ENCODE results near the gene CTDP1. TPM values are rescaled to one million over a fixed set of nuclear protein-coding genes. Genes with fewer than 3 reads are reported as not detected.
A peak's percentile ranks its signal among the peaks of the same experiment; 100 is the strongest.
"Not testable (repeated sequence)": the region's sequence is repeated elsewhere in the genome, so short reads cannot be mapped to it uniquely, and the experiment has no call there.

The CTDP1 gene
- total RNA-seq, 2 experiments from 2014 or later: 44.4 to 44.6 TPM

- H3K4me3 Mint-ChIP-seq: peak overlapping the region; percentile 43
- H3K27ac Mint-ChIP-seq: peak overlapping the region; percentile 85
- H3K36me3 Mint-ChIP-seq: peaks cover 34% of the 10 kb centered on the region
- H3K9me3 Mint-ChIP-seq: no peaks in the 10 kb centered on the region
- DNase-seq: no peak
- H3K4me1 Mint-ChIP-seq: peaks cover 58% of the 10 kb centered on the region
- H3K27me3 Mint-ChIP-seq: no peaks in the 10 kb centered on the region
Observed at GRCh38 chr18:79683626-79684282, 4.2 kb downstream of the CTDP1 start.

DNA sequence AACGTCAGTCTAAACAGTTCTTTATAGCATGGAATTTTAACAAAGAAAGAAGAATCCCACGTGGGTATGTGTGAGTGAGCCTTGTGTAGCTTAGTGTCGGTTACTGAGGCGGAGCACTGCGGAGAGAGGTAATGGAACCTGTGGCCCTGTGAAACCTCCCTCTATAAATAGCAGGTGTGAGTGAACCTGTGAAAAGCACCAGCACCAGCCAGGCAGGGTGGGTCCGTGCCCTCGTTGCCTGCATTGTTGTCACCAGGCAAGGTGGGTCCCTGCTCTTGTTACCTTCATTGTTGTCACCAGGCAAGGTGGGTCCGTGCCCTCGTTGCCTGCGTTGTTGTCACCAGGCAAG, 4.7 kb downstream of the CTDP1 start:
- Mint-ChIP-seq H3K9me3 (no peaks in the 10 kb centered on the region), H3K36me3 (peaks cover 33% of the 10 kb centered on the region), H3K4me3 (peak overlapping the region; percentile 43), H3K4me1 (peaks cover 61% of the 10 kb centered on the region), H3K27me3 (no peaks in the 10 kb centered on the region), H3K27ac (peak overlapping the region; percentile 85)
- DNase-seq: no peak

DNA sequence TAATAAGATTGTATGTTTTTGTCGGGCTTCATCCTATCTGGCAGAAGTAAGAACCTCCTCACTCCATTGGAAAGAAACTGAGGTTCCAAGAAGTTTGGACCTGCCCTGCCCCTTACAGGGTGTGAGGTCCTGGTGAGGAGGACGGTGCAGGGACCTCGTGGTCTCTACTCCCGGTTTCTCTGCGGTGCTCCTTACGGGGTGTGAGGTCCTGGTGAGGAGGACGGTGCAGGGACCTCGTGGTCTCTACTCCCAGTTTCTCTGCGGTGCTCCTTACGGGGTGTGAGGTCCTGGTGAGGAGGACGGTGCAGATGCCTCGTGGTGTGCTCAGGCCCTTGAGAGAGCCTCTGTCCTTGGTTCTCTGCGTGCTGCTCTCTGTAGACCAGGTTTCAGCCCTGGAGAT, 5.2 kb downstream of the CTDP1 start:
- H3K27me3 Mint-ChIP-seq: no peaks in the 10 kb centered on the region
- peaks cover 63% of the 10 kb centered on the region for H3K4me1 Mint-ChIP-seq
- H3K4me3 Mint-ChIP-seq: peak overlapping the region; percentile 40
- peaks cover 33% of the 10 kb centered on the region for H3K36me3 Mint-ChIP-seq
- H3K27ac Mint-ChIP-seq: peak overlapping the region; percentile 58
- DNase-seq: no peak
- H3K9me3 Mint-ChIP-seq: no peaks in the 10 kb centered on the region

DNA sequence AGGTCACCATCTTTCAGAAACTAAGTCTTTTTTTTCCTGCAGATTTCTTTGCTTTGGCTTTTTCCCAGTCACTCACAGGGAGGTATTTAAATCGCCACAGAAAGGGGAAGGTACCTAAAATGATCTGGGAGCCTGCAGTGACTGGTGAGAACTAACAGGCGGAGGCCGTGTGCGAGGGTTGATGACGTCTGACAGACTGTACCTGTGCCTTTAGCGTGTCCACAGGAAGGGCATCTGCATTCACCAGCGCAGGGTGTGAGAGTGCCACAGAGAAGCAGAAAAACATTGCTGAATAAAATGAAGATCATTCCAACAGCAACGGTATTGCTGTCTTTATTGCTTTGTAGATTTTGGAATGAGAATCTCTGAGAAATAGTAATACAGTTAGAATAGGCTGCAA, 5.7 kb downstream of the CTDP1 start:
- Mint-ChIP-seq H3K4me3 (peak overlapping the region; percentile 10), H3K9me3 (no peaks in the 10 kb centered on the region), H3K27ac (peak overlapping the region; percentile 58), H3K36me3 (peaks cover 33% of the 10 kb centered on the region), H3K4me1 (peaks cover 64% of the 10 kb centered on the region), H3K27me3 (no peaks in the 10 kb centered on the region)
- DNase-seq: no peak

- no peak overlapping the region for H3K27ac Mint-ChIP-seq
- H3K9me3 Mint-ChIP-seq: no peaks in the 10 kb centered on the region
- no peaks in the 10 kb centered on the region for H3K27me3 Mint-ChIP-seq
- no peak overlapping the region for H3K4me3 Mint-ChIP-seq
- DNase-seq: no peak
- H3K36me3 Mint-ChIP-seq: peaks cover 29% of the 10 kb centered on the region
- peaks cover 60% of the 10 kb centered on the region for H3K4me1 Mint-ChIP-seq
Observed at GRCh38 chr18:79685971-79686370, 6.4 kb downstream of the CTDP1 start.

GRCh38 chr18:79687806-79688205, 8.2 kb downstream of the CTDP1 start:
- H3K36me3 Mint-ChIP-seq: peaks cover 12% of the 10 kb centered on the region
- H3K27me3 Mint-ChIP-seq: no peaks in the 10 kb centered on the region
- DNase-seq: no peak
- no peaks in the 10 kb centered on the region for H3K9me3 Mint-ChIP-seq
- peaks cover 46% of the 10 kb centered on the region for H3K4me1 Mint-ChIP-seq
- no peak overlapping the region for H3K4me3 Mint-ChIP-seq
- no peak overlapping the region for H3K27ac Mint-ChIP-seq

DNA sequence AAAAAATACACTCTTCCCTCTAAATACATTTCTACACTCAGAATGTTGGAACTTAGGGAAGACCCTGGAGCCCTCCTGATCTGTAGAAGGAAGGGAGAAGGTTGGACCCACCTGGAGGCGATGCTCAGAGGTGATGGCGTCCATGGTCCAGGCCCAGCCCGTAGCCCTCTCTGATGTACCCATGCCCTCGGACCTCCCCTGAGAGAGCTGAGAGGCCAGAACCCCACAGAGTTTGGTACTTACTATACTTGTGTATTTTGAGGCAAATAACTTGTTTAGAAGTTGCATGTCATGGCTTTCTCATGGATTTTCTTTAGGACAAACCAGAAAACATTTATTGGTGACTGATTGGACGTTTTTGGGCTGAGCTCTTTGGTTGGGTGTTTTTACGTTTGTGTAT, 10.5 kb downstream of the CTDP1 start:
- peaks cover 26% of the 10 kb centered on the region for H3K4me1 Mint-ChIP-seq
- no peaks in the 10 kb centered on the region for H3K27me3 Mint-ChIP-seq
- no peak for DNase-seq
- H3K4me3 Mint-ChIP-seq: no peak overlapping the region
- H3K27ac Mint-ChIP-seq: no peak overlapping the region
- H3K36me3 Mint-ChIP-seq: peaks cover 4% of the 10 kb centered on the region
- H3K9me3 Mint-ChIP-seq: no peaks in the 10 kb centered on the region

- Mint-ChIP-seq H3K27me3 (no peaks in the 10 kb centered on the region), H3K9me3 (no peaks in the 10 kb centered on the region), H3K27ac (no peak overlapping the region), H3K4me3 (no peak overlapping the region), H3K36me3 (peaks cover 4% of the 10 kb centered on the region), H3K4me1 (peaks cover 20% of the 10 kb centered on the region)
- no peak for DNase-seq
Observed at GRCh38 chr18:79690586-79691482, 11.2 kb downstream of the CTDP1 start.

GRCh38 chr18:79692056-79692455, 12.5 kb downstream of the CTDP1 start:
- Mint-ChIP-seq H3K4me1 (peaks cover 15% of the 10 kb centered on the region), H3K36me3 (no peaks in the 10 kb centered on the region), H3K9me3 (no peaks in the 10 kb centered on the region), H3K27me3 (no peaks in the 10 kb centered on the region), H3K27ac (no peak overlapping the region), H3K4me3 (no peak overlapping the region)
- DNase-seq: no peak

DNA sequence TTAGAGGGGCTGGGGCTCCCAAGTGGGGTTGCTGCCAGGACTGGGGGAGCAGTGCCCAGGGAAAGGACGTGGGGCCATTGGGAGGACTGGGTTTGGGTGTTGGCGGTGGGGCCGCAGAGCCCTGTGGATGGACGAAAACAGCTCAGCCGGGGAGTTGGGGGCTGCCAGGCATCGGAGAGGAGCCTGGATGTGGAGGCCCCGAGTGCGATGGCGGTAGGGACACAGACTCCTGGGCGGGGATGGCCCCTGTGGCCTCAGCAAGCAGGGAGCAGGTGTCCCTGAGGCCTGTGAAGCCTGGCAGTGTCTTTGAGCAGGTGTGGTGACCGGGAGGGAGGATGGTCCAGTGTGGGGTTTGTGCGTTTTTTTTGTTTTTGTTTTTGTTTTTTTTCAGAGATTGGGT, 13.3 kb downstream of the CTDP1 start:
- H3K36me3 Mint-ChIP-seq: no peaks in the 10 kb centered on the region
- peak overlapping the region; percentile 56 for H3K27ac Mint-ChIP-seq
- H3K27me3 Mint-ChIP-seq: no peaks in the 10 kb centered on the region
- peaks cover 15% of the 10 kb centered on the region for H3K4me1 Mint-ChIP-seq
- H3K9me3 Mint-ChIP-seq: no peaks in the 10 kb centered on the region
- no peak for DNase-seq
- no peak overlapping the region for H3K4me3 Mint-ChIP-seq

- H3K9me3 Mint-ChIP-seq: no peaks in the 10 kb centered on the region
- DNase-seq: no peak
- no peak overlapping the region for H3K4me3 Mint-ChIP-seq
- no peak overlapping the region for H3K27ac Mint-ChIP-seq
- H3K36me3 Mint-ChIP-seq: peaks cover 3% of the 10 kb centered on the region
- peaks cover 14% of the 10 kb centered on the region for H3K4me1 Mint-ChIP-seq
- H3K27me3 Mint-ChIP-seq: no peaks in the 10 kb centered on the region
Observed at GRCh38 chr18:79693561-79694205, 14.1 kb downstream of the CTDP1 start.

DNA sequence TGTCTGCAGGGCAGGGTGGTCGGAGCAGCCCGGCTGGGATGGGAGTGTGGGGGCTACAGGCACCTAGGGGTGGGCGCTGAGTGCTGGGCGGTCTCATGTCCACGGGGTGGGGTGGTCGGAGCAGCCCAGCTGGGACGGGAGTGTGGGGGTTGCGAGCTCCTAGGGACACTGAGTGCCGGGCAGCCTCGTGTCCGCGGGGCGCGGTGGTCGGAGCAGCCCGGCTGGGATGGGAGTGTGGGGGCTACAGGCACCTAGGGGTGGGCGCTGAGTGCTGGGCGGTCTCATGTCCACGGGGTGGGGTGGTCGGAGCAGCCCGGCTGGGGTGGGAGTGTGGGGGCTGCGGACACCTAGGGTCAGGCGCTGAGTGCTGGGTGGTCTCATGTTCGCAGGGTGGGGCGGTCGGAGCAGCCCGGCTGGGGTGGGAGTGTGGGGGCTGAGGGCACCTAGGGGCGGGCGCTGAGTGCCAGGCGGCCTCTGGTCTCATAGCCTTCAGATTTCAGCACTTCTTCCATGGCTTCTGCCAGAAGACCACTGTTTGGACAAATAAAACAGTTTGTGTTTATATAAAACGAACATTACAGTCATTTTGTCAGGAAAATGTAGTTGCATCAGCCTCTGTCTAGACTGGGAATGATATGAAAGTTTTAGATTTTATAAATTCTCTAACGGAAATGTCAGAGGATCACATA, 14.7 kb downstream of the CTDP1 start:
- H3K4me3 Mint-ChIP-seq, H3K9me3 Mint-ChIP-seq, H3K27ac Mint-ChIP-seq, H3K27me3 Mint-ChIP-seq, H3K36me3 Mint-ChIP-seq, DNase-seq, H3K4me1 Mint-ChIP-seq: not testable (repeated sequence)

- DNase-seq: no peak
- H3K9me3 Mint-ChIP-seq: no peaks in the 10 kb centered on the region
- peaks cover 5% of the 10 kb centered on the region for H3K36me3 Mint-ChIP-seq
- H3K4me1 Mint-ChIP-seq: peaks cover 8% of the 10 kb centered on the region
- H3K27me3 Mint-ChIP-seq: no peaks in the 10 kb centered on the region
- no peak overlapping the region for H3K4me3 Mint-ChIP-seq
- H3K27ac Mint-ChIP-seq: no peak overlapping the region
Observed at GRCh38 chr18:79694895-79695213, 15.3 kb downstream of the CTDP1 start.

GRCh38 chr18:79695269-79695668, 15.7 kb downstream of the CTDP1 start:
- H3K4me1 Mint-ChIP-seq: peaks cover 7% of the 10 kb centered on the region
- no peaks in the 10 kb centered on the region for H3K9me3 Mint-ChIP-seq
- peaks cover 9% of the 10 kb centered on the region for H3K36me3 Mint-ChIP-seq
- H3K4me3 Mint-ChIP-seq: no peak overlapping the region
- DNase-seq: no peak
- H3K27ac Mint-ChIP-seq: no peak overlapping the region
- no peaks in the 10 kb centered on the region for H3K27me3 Mint-ChIP-seq
